ENCODE measurements around the gene ABCC4. TPM values are rescaled to one million over a fixed set of nuclear protein-coding genes. Genes with fewer than 3 reads are reported as not detected.

ABCC4 gene
- total RNA-seq, 6 experiments from 2014 or later, result 24.7 to 28.4 (median 26.0) TPM

- H3K9me3 Mint-ChIP-seq, result no peaks in the 10 kb centered on the region
- DNase-seq, result no peak
- TF ChIP-seq, protein P1, sequence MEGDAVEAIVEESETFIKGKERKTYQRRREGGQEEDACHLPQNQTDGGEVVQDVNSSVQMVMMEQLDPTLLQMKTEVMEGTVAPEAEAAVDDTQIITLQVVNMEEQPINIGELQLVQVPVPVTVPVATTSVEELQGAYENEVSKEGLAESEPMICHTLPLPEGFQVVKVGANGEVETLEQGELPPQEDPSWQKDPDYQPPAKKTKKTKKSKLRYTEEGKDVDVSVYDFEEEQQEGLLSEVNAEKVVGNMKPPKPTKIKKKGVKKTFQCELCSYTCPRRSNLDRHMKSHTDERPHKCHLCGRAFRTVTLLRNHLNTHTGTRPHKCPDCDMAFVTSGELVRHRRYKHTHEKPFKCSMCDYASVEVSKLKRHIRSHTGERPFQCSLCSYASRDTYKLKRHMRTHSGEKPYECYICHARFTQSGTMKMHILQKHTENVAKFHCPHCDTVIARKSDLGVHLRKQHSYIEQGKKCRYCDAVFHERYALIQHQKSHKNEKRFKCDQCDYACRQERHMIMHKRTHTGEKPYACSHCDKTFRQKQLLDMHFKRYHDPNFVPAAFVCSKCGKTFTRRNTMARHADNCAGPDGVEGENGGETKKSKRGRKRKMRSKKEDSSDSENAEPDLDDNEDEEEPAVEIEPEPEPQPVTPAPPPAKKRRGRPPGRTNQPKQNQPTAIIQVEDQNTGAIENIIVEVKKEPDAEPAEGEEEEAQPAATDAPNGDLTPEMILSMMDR (IDR thresholded peaks at IDR 0.05), result no peak
- H3K27me3 Mint-ChIP-seq (ENCODE audit: insufficient read depth), result peaks cover 11% of the 10 kb centered on the region
- H3K27ac Mint-ChIP-seq, result no peak overlapping the region
- H3K4me3 Mint-ChIP-seq, result no peak overlapping the region
- 0 out of 2 replicates have a peak, but pooled peaks cover 6% of the 10 kb centered on the region for H3K36me3 Mint-ChIP-seq (ENCODE audit: low read depth)
- peaks cover 11% of the 10 kb centered on the region; the same call in 1 of the 2 replicates for H3K4me1 Mint-ChIP-seq (ENCODE audit: low read depth)
These were observed 322.7 kb downstream of the ABCC4 start for GRCh38 chr13:94978516-94978915.

- Mint-ChIP-seq H3K4me1 (ENCODE audit: low read depth) (peaks cover 11% of the 10 kb centered on the region; the same call in 1 of the 2 replicates), H3K9me3 (no peaks in the 10 kb centered on the region), H3K27me3 (ENCODE audit: insufficient read depth) (peaks cover 13% of the 10 kb centered on the region), H3K4me3 (no peak overlapping the region), H3K27ac (no peak overlapping the region), H3K36me3 (ENCODE audit: low read depth) (0 out of 2 replicates have a peak, but pooled peaks cover 6% of the 10 kb centered on the region)
- TF ChIP-seq, protein P1 (IDR thresholded peaks at IDR 0.05), result no peak
- no peak for DNase-seq
These were observed 327.0 kb downstream of the ABCC4 start for GRCh38 chr13:94974015-94974951.

DNA sequence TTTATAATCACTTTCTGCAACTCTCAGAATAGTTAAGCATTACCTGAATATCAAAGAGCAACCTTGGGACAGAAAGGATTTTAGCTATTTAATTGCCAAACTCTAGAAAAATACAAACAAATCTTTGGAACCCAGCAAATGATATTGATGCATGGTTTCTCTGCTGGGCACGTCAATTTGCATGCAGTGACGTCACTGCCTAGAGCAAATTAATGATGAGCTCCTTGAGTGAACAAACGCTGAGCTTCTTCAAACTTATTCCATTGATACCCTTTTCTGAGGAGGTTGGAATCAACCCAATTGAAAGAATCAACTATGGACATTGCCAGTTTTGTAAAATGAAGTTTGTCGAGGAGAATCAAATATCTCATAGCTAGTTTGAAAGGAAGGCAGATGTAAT, 329.0 kb downstream of the ABCC4 start:
- Mint-ChIP-seq H3K4me3 (no peak overlapping the region), H3K36me3 (ENCODE audit: low read depth) (0 out of 2 replicates have a peak, but pooled peaks cover 6% of the 10 kb centered on the region), H3K4me1 (ENCODE audit: low read depth) (peaks cover 8% of the 10 kb centered on the region), H3K27me3 (ENCODE audit: insufficient read depth) (peaks cover 18% of the 10 kb centered on the region), H3K27ac (no peak overlapping the region), H3K9me3 (no peaks in the 10 kb centered on the region)
- TF ChIP-seq, protein P1 (IDR thresholded peaks at IDR 0.05), result no peak
- DNase-seq, result no peak

Measured in HFFc6 (cell line).